Activated T-cell treated with anti-CD3 and anti-CD28 coated beads for 24 hours (primary cell): ENCODE results near the gene FBXL17.
"Not testable (repeated sequence)": the region's sequence is repeated elsewhere in the genome, so short reads cannot be mapped to it uniquely, and the experiment has no call there.

ENCODE experiments used
- DNase-seq: peaks from one replicate; pipeline ENCODE4 v3.0.0-alpha.2; 2020; ENCODE audit warnings: low read depth

The FBXL17 gene

GRCh38 chr5:108152854-108153253 lies 229.0 kb downstream of the FBXL17 start:
- DNase-seq: not testable (repeated sequence)

- DNase-seq: no peak
Observed at GRCh38 chr5:108149369-108149768, 232.5 kb downstream of the FBXL17 start.

- no peak for DNase-seq
Observed at GRCh38 chr5:108148715-108149139, 233.2 kb downstream of the FBXL17 start.

GRCh38 chr5:108146222-108146621 lies 235.7 kb downstream of the FBXL17 start:
- no peak for DNase-seq

GRCh38 chr5:108145351-108145750 lies 236.5 kb downstream of the FBXL17 start:
- DNase-seq: no peak

GRCh38 chr5:108144332-108144731 lies 237.6 kb downstream of the FBXL17 start:
- DNase-seq: no peak

GRCh38 chr5:108143581-108143980 lies 238.3 kb downstream of the FBXL17 start:
- no peak for DNase-seq

GRCh38 chr5:108141676-108142075 lies 240.2 kb downstream of the FBXL17 start:
- no peak for DNase-seq

- DNase-seq: no peak
Observed at GRCh38 chr5:108136493-108136892, 245.4 kb downstream of the FBXL17 start.

GRCh38 chr5:108129129-108129528 lies 252.8 kb downstream of the FBXL17 start:
- DNase-seq: no peak

- DNase-seq: no peak
Observed at GRCh38 chr5:108125771-108126511, 256.0 kb downstream of the FBXL17 start.

GRCh38 chr5:108124596-108124995 lies 257.3 kb downstream of the FBXL17 start:
- no peak for DNase-seq

GRCh38 chr5:108122702-108123101 lies 259.2 kb downstream of the FBXL17 start:
- no peak for DNase-seq

GRCh38 chr5:108118813-108119514 lies 262.9 kb downstream of the FBXL17 start:
- DNase-seq: no peak

GRCh38 chr5:108115673-108116072 lies 266.2 kb downstream of the FBXL17 start:
- DNase-seq: no peak

GRCh38 chr5:108113950-108114349 lies 267.9 kb downstream of the FBXL17 start:
- no peak for DNase-seq

GRCh38 chr5:108111736-108112135 lies 270.2 kb downstream of the FBXL17 start:
- DNase-seq: no peak

- no peak for DNase-seq
Observed at GRCh38 chr5:108109059-108109458, 272.8 kb downstream of the FBXL17 start.

GRCh38 chr5:108104448-108104847 lies 277.4 kb downstream of the FBXL17 start:
- DNase-seq: no peak

GRCh38 chr5:108102463-108102862 lies 279.4 kb downstream of the FBXL17 start:
- no peak for DNase-seq

- no peak for DNase-seq
Observed at GRCh38 chr5:108101821-108102220, 280.1 kb downstream of the FBXL17 start.

- DNase-seq: no peak
Observed at GRCh38 chr5:108101130-108101529, 280.8 kb downstream of the FBXL17 start.

GRCh38 chr5:108094800-108095199 lies 287.1 kb downstream of the FBXL17 start:
- no peak for DNase-seq

GRCh38 chr5:108093186-108093585 lies 288.7 kb downstream of the FBXL17 start:
- no peak for DNase-seq
